GM19438 (cell line): ENCODE results near the gene UFL1.

Experiments
- ATAC-seq: cut with Tn5 transposase; IDR thresholded peaks from one replicate; pipeline ENCODE4 v1.9.1; 2021; ENCODE audit warnings: low read depth; ENCODE audit not compliant: unreplicated experiment

UFL1 gene

GRCh38 chr6:96570053-96570452 lies 48.4 kb downstream of the UFL1 start:
- no peak for ATAC-seq

GRCh38 chr6:96571551-96571950 lies 49.9 kb downstream of the UFL1 start:
- no peak for ATAC-seq

GRCh38 chr6:96575359-96575758 lies 53.8 kb downstream of the UFL1 start:
- no peak for ATAC-seq

- ATAC-seq = no peak
These were observed 54.6 kb downstream of the UFL1 start for GRCh38 chr6:96576221-96576620.

GRCh38 chr6:96582021-96582420 lies 60.4 kb downstream of the UFL1 start:
- ATAC-seq = no peak

GRCh38 chr6:96582436-96582835 lies 60.8 kb downstream of the UFL1 start:
- no peak for ATAC-seq

GRCh38 chr6:96604420-96604819 lies 82.8 kb downstream of the UFL1 start:
- ATAC-seq = no peak
